Measurements from ENCODE around the gene CUX1. TPM values are rescaled to one million over a fixed set of nuclear protein-coding genes. Genes with fewer than 3 reads are reported as not detected.

The CUX1 gene
- total RNA-seq, 1 experiment from 2014 or later = 64.3 TPM

DNA sequence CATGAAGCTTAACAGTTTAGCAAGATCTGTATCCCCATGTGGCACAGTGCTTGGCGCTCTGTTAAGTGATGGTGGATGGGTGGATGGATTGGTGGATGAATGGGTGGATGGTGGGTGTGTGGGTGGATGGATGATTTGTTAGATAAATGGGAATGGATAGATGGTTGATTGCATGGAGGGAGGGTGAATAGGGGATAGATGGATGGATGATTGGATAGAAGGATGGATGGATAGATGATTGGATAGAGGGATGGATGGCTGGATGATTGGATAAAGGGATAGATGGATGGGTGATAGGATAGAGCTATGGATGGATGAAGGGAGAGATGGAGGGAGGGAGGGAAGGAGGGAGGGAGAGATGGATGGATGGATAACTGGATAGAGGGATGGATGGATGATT lies 229.7 kb downstream of the CUX1 start:
- no peaks in the 10 kb centered on the region for H3K27me3 Mint-ChIP-seq (ENCODE audit: low read depth)
- DNase-seq (ENCODE audit: low spot score) = no peak
- no peak for ATAC-seq

DNA sequence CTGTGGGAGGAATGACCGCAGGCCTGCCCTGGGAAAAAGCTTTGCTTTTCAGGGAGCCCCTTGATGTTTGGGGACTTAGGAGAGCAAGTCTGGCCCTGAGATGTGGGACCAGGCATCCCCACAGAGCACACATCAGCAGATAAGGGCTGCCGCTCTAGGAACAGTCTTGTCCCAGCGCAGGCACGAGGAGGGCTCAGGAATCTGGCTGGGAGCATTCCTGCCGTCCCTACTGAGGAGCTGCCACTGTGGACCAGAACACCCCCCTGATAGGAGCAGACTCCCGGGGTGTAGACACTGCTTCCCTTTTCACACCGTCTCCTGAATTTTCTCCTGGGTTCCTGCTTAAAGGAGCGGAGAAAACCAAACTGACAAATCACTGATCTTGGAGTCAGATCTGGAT lies 232.3 kb downstream of the CUX1 start:
- ATAC-seq = no peak
- DNase-seq (ENCODE audit: low spot score) = no peak
- ChIA-PET CTCF (no interaction called here), POLR2A (interaction anchor here (1.3 kb wide), 1 partner anchor 40 kb away, joined by 3 read pairs; no protein-coding TSS in a partner anchor)
- H3K4me3 Mint-ChIP-seq = no peak overlapping the region
- peaks cover 20% of the 10 kb centered on the region for H3K9me3 Mint-ChIP-seq
- H3K27me3 Mint-ChIP-seq (ENCODE audit: low read depth) = no peaks in the 10 kb centered on the region
- TF ChIP-seq, protein P1, sequence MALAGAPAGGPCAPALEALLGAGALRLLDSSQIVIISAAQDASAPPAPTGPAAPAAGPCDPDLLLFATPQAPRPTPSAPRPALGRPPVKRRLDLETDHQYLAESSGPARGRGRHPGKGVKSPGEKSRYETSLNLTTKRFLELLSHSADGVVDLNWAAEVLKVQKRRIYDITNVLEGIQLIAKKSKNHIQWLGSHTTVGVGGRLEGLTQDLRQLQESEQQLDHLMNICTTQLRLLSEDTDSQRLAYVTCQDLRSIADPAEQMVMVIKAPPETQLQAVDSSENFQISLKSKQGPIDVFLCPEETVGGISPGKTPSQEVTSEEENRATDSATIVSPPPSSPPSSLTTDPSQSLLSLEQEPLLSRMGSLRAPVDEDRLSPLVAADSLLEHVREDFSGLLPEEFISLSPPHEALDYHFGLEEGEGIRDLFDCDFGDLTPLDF (CRISPR knock-in tag; IDR thresholded peaks at IDR 0.05) = no peak
- TF ChIP-seq JUN (CRISPR knock-in tag; IDR thresholded peaks at IDR 0.05) = no peak
- no peak for TF ChIP-seq TCF7 (CRISPR knock-in tag; IDR thresholded peaks at IDR 0.05; ENCODE audit: low read depth)
- no peak for TF ChIP-seq ELF4 (CRISPR knock-in tag; IDR thresholded peaks at IDR 0.05; ENCODE audit: low read depth)
- no peak for TF ChIP-seq IRF2 (CRISPR knock-in tag; IDR thresholded peaks at IDR 0.05; ENCODE audit: borderline replicate concordance, low read depth)
- TF ChIP-seq ETV6 (CRISPR knock-in tag; IDR thresholded peaks at IDR 0.05) = no peak
- no peak for TF ChIP-seq SP1 (CRISPR knock-in tag; conservative IDR thresholded peaks at IDR 0.05)
- TF ChIP-seq FOXJ3 (CRISPR knock-in tag; IDR thresholded peaks at IDR 0.05; ENCODE audit: borderline replicate concordance) = no peak
- TF ChIP-seq, protein P2, sequence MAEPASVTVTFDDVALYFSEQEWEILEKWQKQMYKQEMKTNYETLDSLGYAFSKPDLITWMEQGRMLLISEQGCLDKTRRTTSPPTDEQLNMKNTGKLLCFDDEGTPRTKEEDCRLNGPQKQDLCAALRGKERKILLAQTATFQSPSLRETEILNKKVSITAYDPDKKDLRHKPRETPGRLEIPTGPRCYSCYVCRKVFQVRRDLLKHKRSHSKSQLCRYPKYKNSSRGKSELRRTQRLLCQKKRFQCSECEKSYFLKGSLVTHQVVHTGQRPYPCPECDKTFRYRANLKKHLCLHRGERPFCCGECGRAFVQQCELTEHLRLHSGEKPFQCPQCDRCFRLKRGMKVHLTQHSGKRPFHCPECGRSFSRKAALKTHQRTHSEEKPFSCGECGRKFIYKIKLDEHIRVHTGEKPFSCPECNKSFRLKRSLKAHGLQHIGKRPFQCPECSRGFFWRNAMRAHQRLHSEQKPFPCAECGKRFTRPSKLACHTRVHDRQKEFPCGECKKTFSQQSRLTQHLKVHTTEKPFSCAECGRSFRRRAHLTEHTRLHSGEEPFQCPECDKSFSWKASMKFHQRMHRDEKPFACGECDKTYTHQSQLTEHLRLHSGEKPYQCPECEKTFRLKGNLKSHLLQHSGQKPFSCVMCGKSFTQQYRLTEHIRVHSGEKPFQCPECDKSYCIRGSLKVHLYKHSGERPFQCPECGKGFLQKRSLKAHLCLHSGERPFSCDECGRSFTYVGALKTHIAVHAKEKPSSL (CRISPR knock-in tag; conservative IDR thresholded peaks at IDR 0.05) = no peak
- TF ChIP-seq MLX (CRISPR knock-in tag; IDR thresholded peaks at IDR 0.05) = no peak
- no peak for TF ChIP-seq ZNF416 (CRISPR knock-in tag; IDR thresholded peaks at IDR 0.05)
- no peak for TF ChIP-seq RELA (CRISPR knock-in tag; IDR thresholded peaks at IDR 0.05; ENCODE audit: borderline replicate concordance)
- TF ChIP-seq GTF2I (CRISPR knock-in tag; conservative IDR thresholded peaks at IDR 0.05) = no peak
- TF ChIP-seq ZSCAN18 (CRISPR knock-in tag; IDR thresholded peaks at IDR 0.05) = no peak
- TF ChIP-seq MYBL2 (CRISPR knock-in tag; IDR thresholded peaks at IDR 0.05) = no peak
- TF ChIP-seq NR1H2 (CRISPR knock-in tag; IDR thresholded peaks at IDR 0.05) = no peak
- peaks cover 29% of the 10 kb centered on the region for H3K36me3 Mint-ChIP-seq
- no peak overlapping the region for H3K27ac Mint-ChIP-seq
- H3K4me1 Mint-ChIP-seq = peaks cover 14% of the 10 kb centered on the region

More for the DNA sequence above, 229.7 kb downstream of the CUX1 start:
- CTCF ChIA-PET = no interaction called here
- TF ChIP-seq CREB1 (CRISPR knock-in tag; IDR thresholded peaks at IDR 0.05) (no peak), RORB (CRISPR knock-in tag; IDR thresholded peaks at IDR 0.05) (no peak), NFATC4 (CRISPR knock-in tag; IDR thresholded peaks at IDR 0.05) (no peak), TCF7 (CRISPR knock-in tag; IDR thresholded peaks at IDR 0.05; ENCODE audit: low read depth) (no peak)
- TF ChIP-seq, protein P3, sequence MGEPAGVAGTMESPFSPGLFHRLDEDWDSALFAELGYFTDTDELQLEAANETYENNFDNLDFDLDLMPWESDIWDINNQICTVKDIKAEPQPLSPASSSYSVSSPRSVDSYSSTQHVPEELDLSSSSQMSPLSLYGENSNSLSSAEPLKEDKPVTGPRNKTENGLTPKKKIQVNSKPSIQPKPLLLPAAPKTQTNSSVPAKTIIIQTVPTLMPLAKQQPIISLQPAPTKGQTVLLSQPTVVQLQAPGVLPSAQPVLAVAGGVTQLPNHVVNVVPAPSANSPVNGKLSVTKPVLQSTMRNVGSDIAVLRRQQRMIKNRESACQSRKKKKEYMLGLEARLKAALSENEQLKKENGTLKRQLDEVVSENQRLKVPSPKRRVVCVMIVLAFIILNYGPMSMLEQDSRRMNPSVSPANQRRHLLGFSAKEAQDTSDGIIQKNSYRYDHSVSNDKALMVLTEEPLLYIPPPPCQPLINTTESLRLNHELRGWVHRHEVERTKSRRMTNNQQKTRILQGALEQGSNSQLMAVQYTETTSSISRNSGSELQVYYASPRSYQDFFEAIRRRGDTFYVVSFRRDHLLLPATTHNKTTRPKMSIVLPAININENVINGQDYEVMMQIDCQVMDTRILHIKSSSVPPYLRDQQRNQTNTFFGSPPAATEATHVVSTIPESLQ (CRISPR knock-in tag; IDR thresholded peaks at IDR 0.05) = no peak
- TF ChIP-seq, protein P4, sequence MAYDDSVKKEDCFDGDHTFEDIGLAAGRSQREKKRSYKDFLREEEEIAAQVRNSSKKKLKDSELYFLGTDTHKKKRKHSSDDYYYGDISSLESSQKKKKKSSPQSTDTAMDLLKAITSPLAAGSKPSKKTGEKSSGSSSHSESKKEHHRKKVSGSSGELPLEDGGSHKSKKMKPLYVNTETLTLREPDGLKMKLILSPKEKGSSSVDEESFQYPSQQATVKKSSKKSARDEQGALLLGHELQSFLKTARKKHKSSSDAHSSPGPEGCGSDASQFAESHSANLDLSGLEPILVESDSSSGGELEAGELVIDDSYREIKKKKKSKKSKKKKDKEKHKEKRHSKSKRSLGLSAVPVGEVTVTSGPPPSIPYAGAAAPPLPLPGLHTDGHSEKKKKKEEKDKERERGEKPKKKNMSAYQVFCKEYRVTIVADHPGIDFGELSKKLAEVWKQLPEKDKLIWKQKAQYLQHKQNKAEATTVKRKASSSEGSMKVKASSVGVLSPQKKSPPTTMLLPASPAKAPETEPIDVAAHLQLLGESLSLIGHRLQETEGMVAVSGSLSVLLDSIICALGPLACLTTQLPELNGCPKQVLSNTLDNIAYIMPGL (CRISPR knock-in tag; IDR thresholded peaks at IDR 0.05) = no peak
- no peak overlapping the region for H3K4me3 Mint-ChIP-seq
- peaks cover under 1% of the 10 kb centered on the region; the same call in 1 of the 2 replicates for H3K9me3 Mint-ChIP-seq
- no peak overlapping the region; the same call in 1 of the 2 replicates for H3K27ac Mint-ChIP-seq
- POLR2A ChIA-PET = no interaction called here
- H3K4me1 Mint-ChIP-seq = peaks cover 14% of the 10 kb centered on the region
- H3K36me3 Mint-ChIP-seq = peaks cover 7% of the 10 kb centered on the region; the same call in 1 of the 2 replicates
